BLaER1 treated with 17β-estradiol and CSF1 and Interleukin-3, amounts not matched to agents 10 nM and 100 nM (cell line): ENCODE data around the gene ZNF773.

ENCODE experiments used
- H3K27ac ChIP-seq, 11 experiments: shearing (Covaris generic); formaldehyde crosslinking; 2 replicates each; pipeline ENCODE4 v1.8.1; 2022
- H3K27me3 ChIP-seq, 11 experiments: shearing (Covaris generic); formaldehyde crosslinking; 2 replicates each; pipeline ENCODE4 v1.8.1; 2022
- H3K36me3 ChIP-seq, 11 experiments: shearing (Covaris generic); formaldehyde crosslinking; 2 replicates each; pipeline ENCODE4 v1.8.1; 2022
- H3K4me1 ChIP-seq, 10 experiments: shearing (Covaris generic); formaldehyde crosslinking; 2 replicates each; pipeline ENCODE4 v1.8.1; 2022
- H3K4me2 ChIP-seq, 11 experiments: shearing (Covaris generic); formaldehyde crosslinking; 2 replicates each; pipeline ENCODE4 v1.8.1; 2022
- H3K4me3 ChIP-seq, 10 experiments: shearing (Covaris generic); formaldehyde crosslinking; 2 replicates each; pipeline ENCODE4 v1.8.1; 2022
- H3K9ac ChIP-seq, 11 experiments: shearing (Covaris generic); formaldehyde crosslinking; 2 replicates each; pipeline ENCODE4 v1.8.1; 2022
- H3K9me3 ChIP-seq, 11 experiments: shearing (Covaris generic); formaldehyde crosslinking; replicated peaks in 1 of 11; 2 replicates each; pipeline ENCODE4 v1.8.1; 2022
- H4K20me1 ChIP-seq, 11 experiments: shearing (Covaris generic); formaldehyde crosslinking; 2 replicates each; pipeline ENCODE4 v1.8.1; 2022
- Cebpa-rat ChIP-seq, 11 experiments: shearing (Covaris generic); IDR thresholded peaks; 2 replicates each; pipeline ENCODE4 v1.8.1; 2022

ZNF773 gene

GRCh38 chr19:57557659-57558058, 57.9 kb downstream of the ZNF773 start:
- peaks cover 0 to 18% (median 7%) of the 10 kb centered on the region in 11 experiments; a peak in 8 of 22 replicates for H4K20me1 ChIP-seq
- H3K36me3 ChIP-seq, result peaks cover 39 to 55% (median 44%) of the 10 kb centered on the region in 11 experiments
- H3K9ac ChIP-seq, result peak overlapping the region in 8 of 11 experiments; percentile 87 to 96 (median 92); a peak in 9 of 22 replicates
- peaks cover 44 to 74% (median 65%) of the 10 kb centered on the region in 11 experiments for H3K9me3 ChIP-seq
- H3K27me3 ChIP-seq, result no peaks in the 10 kb centered on the region
- H3K4me2 ChIP-seq, result peak overlapping the region; percentile 82 to 97 (median 92); a peak in 21 of 22 replicates
- peak overlapping the region in 2 of 10 experiments; percentile 98 to 100; a peak in 2 of 20 replicates for H3K4me3 ChIP-seq
- no peak overlapping the region for H3K27ac ChIP-seq
- TF ChIP-seq Cebpa-rat (IDR thresholded peaks at IDR 0.05), result no peak
- H3K4me1 ChIP-seq, result peaks cover 12 to 20% (median 15%) of the 10 kb centered on the region in 10 experiments
